GM19193 (cell line): ENCODE data around the gene OSBP2.

Experiments
- POLR2A ChIP-seq: IDR thresholded peaks from 4 replicates; pipeline ENCODE4 v1.6.1; 2011; ENCODE audit not compliant: insufficient read depth, insufficient read length; ENCODE audit errors: extremely low read depth

OSBP2 gene

GRCh38 chr22:30773919-30774318 lies 79.2 kb downstream of the OSBP2 start:
- no peak for TF ChIP-seq POLR2A

GRCh38 chr22:30774566-30774965 lies 79.9 kb downstream of the OSBP2 start:
- TF ChIP-seq POLR2A = no peak

- TF ChIP-seq POLR2A = no peak
Observed at GRCh38 chr22:30776476-30776875, 81.8 kb downstream of the OSBP2 start.

- TF ChIP-seq POLR2A = no peak
Observed at GRCh38 chr22:30777587-30777986, 82.9 kb downstream of the OSBP2 start.

GRCh38 chr22:30778261-30778660 lies 83.6 kb downstream of the OSBP2 start:
- TF ChIP-seq POLR2A = no peak

GRCh38 chr22:30780026-30780425 lies 85.4 kb downstream of the OSBP2 start:
- TF ChIP-seq POLR2A = no peak

GRCh38 chr22:30781271-30781875 lies 86.7 kb downstream of the OSBP2 start:
- no peak for TF ChIP-seq POLR2A

GRCh38 chr22:30782613-30783012 lies 87.9 kb downstream of the OSBP2 start:
- no peak for TF ChIP-seq POLR2A

- TF ChIP-seq POLR2A = no peak
Observed at GRCh38 chr22:30783021-30783420, 88.3 kb downstream of the OSBP2 start.

- no peak for TF ChIP-seq POLR2A
Observed at GRCh38 chr22:30785527-30785926, 90.9 kb downstream of the OSBP2 start.

- TF ChIP-seq POLR2A = no peak
Observed at GRCh38 chr22:30790366-30790765, 95.7 kb downstream of the OSBP2 start.

- TF ChIP-seq POLR2A = no peak
Observed at GRCh38 chr22:30792456-30792855, 97.8 kb downstream of the OSBP2 start.

- TF ChIP-seq POLR2A = no peak
Observed at GRCh38 chr22:30795118-30795517, 100.4 kb downstream of the OSBP2 start.

- no peak for TF ChIP-seq POLR2A
Observed at GRCh38 chr22:30801695-30802094, 107.0 kb downstream of the OSBP2 start.

GRCh38 chr22:30802202-30803166 lies 107.8 kb downstream of the OSBP2 start:
- no peak for TF ChIP-seq POLR2A

GRCh38 chr22:30803679-30804078 lies 109.0 kb downstream of the OSBP2 start:
- no peak for TF ChIP-seq POLR2A
